Measurements from ENCODE around the gene JARID2.
A peak's percentile ranks its signal among the peaks of the same experiment; 100 is the strongest.

The JARID2 gene

DNA sequence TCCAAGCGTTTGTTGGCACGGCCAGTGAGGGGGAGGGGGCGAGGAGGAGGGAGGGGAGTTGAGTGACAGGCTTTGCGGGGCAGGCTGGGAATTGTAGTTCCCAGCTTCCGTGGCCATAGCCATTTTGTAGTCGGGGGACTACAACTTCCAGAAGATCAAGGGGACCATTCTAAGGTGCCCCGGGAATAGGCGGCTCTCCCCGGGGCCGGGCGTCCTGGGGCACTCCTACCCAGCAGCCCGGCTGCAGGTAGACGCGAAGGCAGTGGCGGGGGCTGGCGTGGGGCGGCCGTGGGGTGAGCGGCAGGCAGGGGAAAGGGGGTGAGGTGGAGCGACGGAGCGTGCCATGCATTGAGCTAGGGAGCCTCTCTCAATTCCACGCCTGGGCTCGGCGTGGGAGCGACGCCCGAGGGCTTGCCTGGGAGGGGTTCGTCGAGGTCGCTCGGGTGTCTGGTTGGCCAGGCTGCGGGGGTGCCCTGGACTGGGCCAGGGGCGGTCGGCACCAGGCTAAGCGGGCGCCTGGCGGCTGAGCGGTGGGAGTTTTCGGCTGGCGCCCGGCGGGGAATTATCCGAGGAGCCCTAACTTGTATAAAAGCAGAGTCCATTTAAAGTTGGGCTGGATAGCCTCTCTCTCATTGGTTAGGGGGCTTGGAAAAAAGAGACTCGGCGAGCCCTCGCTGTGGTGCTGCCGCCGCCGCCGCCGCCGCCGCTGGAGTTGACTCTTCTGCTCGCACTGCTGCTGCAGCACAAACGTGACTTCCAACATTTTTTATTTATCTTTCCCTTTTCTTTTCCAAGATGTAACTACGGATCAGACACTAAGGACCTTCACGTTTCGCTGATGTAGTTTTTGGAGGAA lies at the start of gene JARID2:
TSS of gene JARID2 (plus strand) at position 709 of the 856 bp plus-strand sequence. CDS start 471 bp downstream, outside the sequence.
- peak within 1 kb of the TSS; percentile 89 to 90 for H3K4me3 ChIP-seq (ENCODE audit: low read length in 2 of 2)
- H3K4me1 ChIP-seq (ENCODE audit: control insufficient read depth in 2 of 2, insufficient read depth in 2 of 2, low read length in 2 of 2) = peaks cover 18 to 24% of the 10 kb centered on the region in 2 donors
- H3K9me3 ChIP-seq (ENCODE audit: control insufficient read depth in 2 of 2, low read length in 2 of 2) = no peaks in the 10 kb centered on the region
- H3K27ac ChIP-seq (ENCODE audit: low read depth in 2 of 2, low read length in 2 of 2) = peak within 1 kb of the TSS; percentile 95 to 96
- H3K9ac ChIP-seq (ENCODE audit: low read depth in 1 of 2, low read length in 2 of 2) = peak within 1 kb of the TSS; percentile 79 to 96
- H3K36me3 ChIP-seq (ENCODE audit: control insufficient read depth in 2 of 2, insufficient read depth in 2 of 2, low read length in 2 of 2) = no peaks in the 10 kb centered on the region
- no peaks in the 10 kb centered on the region for H3K27me3 ChIP-seq (ENCODE audit: control insufficient read depth in 2 of 2, insufficient read depth in 2 of 2, low read length in 2 of 2)

DNA sequence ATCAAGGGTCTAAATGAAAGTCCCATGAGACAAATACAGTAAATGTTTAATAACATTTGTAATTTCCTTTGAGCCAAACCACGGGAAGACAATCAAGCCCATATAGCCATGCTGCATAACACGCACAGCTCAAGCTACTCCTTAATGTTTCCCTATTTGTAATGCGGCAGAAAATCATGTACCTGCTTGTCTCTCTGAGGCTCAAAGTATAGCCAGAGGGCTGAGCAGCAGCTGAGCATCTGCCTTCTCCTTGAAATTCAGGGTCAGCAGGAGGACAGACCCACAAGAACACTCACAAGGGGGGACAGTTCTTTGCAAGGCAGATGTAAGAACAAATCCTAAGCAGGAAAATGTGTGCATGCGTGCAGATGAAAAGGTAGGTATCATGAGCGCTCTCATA lies 45.8 kb upstream of the JARID2 start:
- no peak overlapping the region for H3K9ac ChIP-seq (ENCODE audit: low read depth in 1 of 2, low read length in 2 of 2)
- no peaks in the 10 kb centered on the region for H3K27me3 ChIP-seq (ENCODE audit: control insufficient read depth in 2 of 2, insufficient read depth in 2 of 2, low read length in 2 of 2)
- no peaks in the 10 kb centered on the region for H3K4me1 ChIP-seq (ENCODE audit: control insufficient read depth in 2 of 2, insufficient read depth in 2 of 2, low read length in 2 of 2)
- no peak overlapping the region for H3K27ac ChIP-seq (ENCODE audit: low read depth in 2 of 2, low read length in 2 of 2)
- H3K9me3 ChIP-seq (ENCODE audit: control insufficient read depth in 2 of 2, low read length in 2 of 2) = no peaks in the 10 kb centered on the region
- no peak overlapping the region for H3K4me3 ChIP-seq (ENCODE audit: low read length in 2 of 2)
- H3K36me3 ChIP-seq (ENCODE audit: control insufficient read depth in 2 of 2, insufficient read depth in 2 of 2, low read length in 2 of 2) = no peaks in the 10 kb centered on the region

DNA sequence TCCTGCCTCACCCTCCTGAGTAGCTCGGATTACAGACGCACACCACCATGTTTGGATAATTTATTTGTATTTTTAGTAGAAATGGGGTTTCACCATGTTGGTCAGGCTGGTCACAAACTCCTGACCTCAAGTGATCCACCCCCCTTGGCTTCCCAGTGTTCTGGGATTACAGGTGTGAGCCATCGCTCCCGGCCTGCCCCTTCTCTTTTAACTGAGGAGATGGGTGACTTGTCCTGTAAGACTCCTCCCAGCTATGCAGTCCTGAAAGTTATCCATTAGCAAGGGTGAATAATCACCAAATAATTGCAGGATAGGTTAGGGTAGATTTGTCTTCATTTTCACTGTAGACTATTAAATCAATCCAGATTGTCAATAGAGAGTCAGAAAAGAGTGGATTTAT lies 40.5 kb upstream of the JARID2 start:
- H3K9ac ChIP-seq (ENCODE audit: low read depth in 1 of 2, low read length in 2 of 2) = no peak overlapping the region
- no peak overlapping the region for H3K4me3 ChIP-seq (ENCODE audit: low read length in 2 of 2)
- no peaks in the 10 kb centered on the region for H3K9me3 ChIP-seq (ENCODE audit: control insufficient read depth in 2 of 2, low read length in 2 of 2)
- no peak overlapping the region for H3K27ac ChIP-seq (ENCODE audit: low read depth in 2 of 2, low read length in 2 of 2)
- no peaks in the 10 kb centered on the region for H3K4me1 ChIP-seq (ENCODE audit: control insufficient read depth in 2 of 2, insufficient read depth in 2 of 2, low read length in 2 of 2)
- H3K27me3 ChIP-seq (ENCODE audit: control insufficient read depth in 2 of 2, insufficient read depth in 2 of 2, low read length in 2 of 2) = no peaks in the 10 kb centered on the region
- H3K36me3 ChIP-seq (ENCODE audit: control insufficient read depth in 2 of 2, insufficient read depth in 2 of 2, low read length in 2 of 2) = no peaks in the 10 kb centered on the region

DNA sequence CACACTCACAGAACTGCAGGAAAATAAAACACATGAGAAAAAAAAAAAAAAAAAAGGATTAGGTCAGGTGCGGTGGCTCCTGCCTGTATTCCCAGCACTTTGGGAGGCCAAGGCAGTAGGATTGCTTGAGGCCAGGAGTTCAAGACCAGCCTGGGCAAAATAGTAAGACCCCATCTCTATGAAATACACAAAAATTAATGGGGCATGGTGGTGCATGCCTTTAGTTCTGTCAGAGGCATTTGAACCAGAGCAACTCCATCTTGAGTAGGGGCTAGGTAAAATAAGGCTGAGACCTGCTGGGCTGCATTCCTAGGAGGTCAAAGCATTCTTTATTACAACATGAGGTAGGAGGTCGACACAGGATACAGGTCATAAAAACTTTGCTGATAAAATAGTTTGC lies 39.0 kb upstream of the JARID2 start:
- Histone ChIP-seq H3K4me1 (ENCODE audit: control insufficient read depth in 2 of 2, insufficient read depth in 2 of 2, low read length in 2 of 2) (no peaks in the 10 kb centered on the region), H3K27me3 (ENCODE audit: control insufficient read depth in 2 of 2, insufficient read depth in 2 of 2, low read length in 2 of 2) (no peaks in the 10 kb centered on the region), H3K9me3 (ENCODE audit: control insufficient read depth in 2 of 2, low read length in 2 of 2) (no peaks in the 10 kb centered on the region), H3K4me3 (ENCODE audit: low read length in 2 of 2) (no peak overlapping the region), H3K27ac (ENCODE audit: low read depth in 2 of 2, low read length in 2 of 2) (no peak overlapping the region), H3K9ac (ENCODE audit: low read depth in 1 of 2, low read length in 2 of 2) (no peak overlapping the region), H3K36me3 (ENCODE audit: control insufficient read depth in 2 of 2, insufficient read depth in 2 of 2, low read length in 2 of 2) (no peaks in the 10 kb centered on the region)

DNA sequence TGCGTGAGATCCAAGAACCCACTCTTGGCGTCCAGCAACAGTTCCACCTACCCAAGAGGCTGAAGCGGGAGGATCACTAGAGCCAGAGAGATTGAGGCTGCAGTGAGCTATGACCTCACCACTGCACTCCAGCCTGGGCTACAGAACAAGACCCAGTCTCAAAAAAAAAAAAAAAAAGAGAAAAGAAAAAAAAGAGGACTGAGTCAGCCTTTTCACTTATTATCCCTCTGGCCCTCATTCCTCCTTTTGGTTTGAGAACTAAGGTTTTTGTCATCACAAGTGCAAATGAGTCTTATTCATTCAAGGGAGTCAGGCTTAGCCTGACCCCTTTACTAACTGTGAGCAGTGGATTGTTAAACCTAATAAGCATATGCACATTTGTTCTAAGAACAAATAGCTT lies 37.9 kb upstream of the JARID2 start:
- Histone ChIP-seq H3K36me3 (ENCODE audit: control insufficient read depth in 2 of 2, insufficient read depth in 2 of 2, low read length in 2 of 2) (no peaks in the 10 kb centered on the region), H3K4me1 (ENCODE audit: control insufficient read depth in 2 of 2, insufficient read depth in 2 of 2, low read length in 2 of 2) (no peaks in the 10 kb centered on the region), H3K27me3 (ENCODE audit: control insufficient read depth in 2 of 2, insufficient read depth in 2 of 2, low read length in 2 of 2) (no peaks in the 10 kb centered on the region), H3K9me3 (ENCODE audit: control insufficient read depth in 2 of 2, low read length in 2 of 2) (no peaks in the 10 kb centered on the region), H3K4me3 (ENCODE audit: low read length in 2 of 2) (no peak overlapping the region), H3K9ac (ENCODE audit: low read depth in 1 of 2, low read length in 2 of 2) (no peak overlapping the region), H3K27ac (ENCODE audit: low read depth in 2 of 2, low read length in 2 of 2) (no peak overlapping the region)

DNA sequence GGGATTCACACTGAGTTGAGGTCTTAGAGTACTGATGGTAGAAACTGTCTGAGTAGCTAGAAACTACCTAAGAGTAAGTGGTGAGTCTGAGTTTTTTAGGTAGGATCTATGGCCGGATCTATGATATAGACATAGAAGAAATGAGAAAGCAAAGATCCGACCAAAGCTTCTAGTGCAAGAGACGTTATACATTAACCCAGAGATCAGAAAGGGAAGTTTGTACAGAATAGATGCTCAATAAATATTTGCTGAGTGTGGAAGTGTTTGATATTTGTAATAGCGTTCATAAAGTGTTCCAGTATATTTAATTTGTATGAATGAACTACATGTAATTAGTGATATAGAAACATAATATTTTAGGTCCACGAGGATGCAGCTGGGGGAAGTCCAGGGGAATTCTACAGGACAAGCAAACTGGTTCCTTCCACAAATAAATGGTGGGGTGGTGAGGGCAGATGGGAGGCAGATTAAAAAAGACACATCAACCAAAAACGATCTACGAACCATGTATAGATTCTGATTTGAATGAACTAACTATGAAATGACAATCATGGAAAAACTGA lies 31.9 kb upstream of the JARID2 start:
- H3K4me3 ChIP-seq (ENCODE audit: low read length in 2 of 2) = no peak overlapping the region
- H3K9ac ChIP-seq (ENCODE audit: low read depth in 1 of 2, low read length in 2 of 2) = no peak overlapping the region
- no peaks in the 10 kb centered on the region for H3K9me3 ChIP-seq (ENCODE audit: control insufficient read depth in 2 of 2, low read length in 2 of 2)

DNA sequence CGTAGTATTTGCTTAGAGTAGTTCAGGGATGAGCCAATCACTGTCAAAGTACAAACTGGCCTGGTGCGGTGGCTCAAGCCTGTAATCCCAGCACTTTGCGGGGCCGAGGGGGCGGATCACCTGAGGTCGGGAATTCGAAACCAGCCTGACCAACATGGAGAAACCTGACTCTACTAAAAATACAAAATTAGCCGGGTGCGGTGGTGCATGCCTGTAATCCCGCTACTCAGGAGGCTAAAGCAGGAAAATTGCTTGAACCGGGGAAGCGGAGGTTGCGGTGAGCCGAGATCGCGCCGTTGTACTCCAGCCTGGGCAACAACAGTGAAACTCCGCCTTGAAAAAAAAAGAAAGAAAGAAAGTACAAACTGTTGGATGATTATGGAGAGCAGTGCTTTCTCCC lies 27.5 kb upstream of the JARID2 start:
- Histone ChIP-seq H3K27me3 (ENCODE audit: control insufficient read depth in 2 of 2, insufficient read depth in 2 of 2, low read length in 2 of 2) (no peaks in the 10 kb centered on the region), H3K27ac (ENCODE audit: low read depth in 2 of 2, low read length in 2 of 2) (no peak overlapping the region), H3K36me3 (ENCODE audit: control insufficient read depth in 2 of 2, insufficient read depth in 2 of 2, low read length in 2 of 2) (no peaks in the 10 kb centered on the region), H3K9ac (ENCODE audit: low read depth in 1 of 2, low read length in 2 of 2) (no peak overlapping the region), H3K4me3 (ENCODE audit: low read length in 2 of 2) (no peak overlapping the region), H3K4me1 (ENCODE audit: control insufficient read depth in 2 of 2, insufficient read depth in 2 of 2, low read length in 2 of 2) (no peaks in the 10 kb centered on the region), H3K9me3 (ENCODE audit: control insufficient read depth in 2 of 2, low read length in 2 of 2) (no peaks in the 10 kb centered on the region)

More for the DNA sequence above, 31.9 kb upstream of the JARID2 start:
- Histone ChIP-seq H3K4me1 (ENCODE audit: control insufficient read depth in 2 of 2, insufficient read depth in 2 of 2, low read length in 2 of 2) (no peaks in the 10 kb centered on the region), H3K36me3 (ENCODE audit: control insufficient read depth in 2 of 2, insufficient read depth in 2 of 2, low read length in 2 of 2) (no peaks in the 10 kb centered on the region), H3K27ac (ENCODE audit: low read depth in 2 of 2, low read length in 2 of 2) (no peak overlapping the region), H3K27me3 (ENCODE audit: control insufficient read depth in 2 of 2, insufficient read depth in 2 of 2, low read length in 2 of 2) (no peaks in the 10 kb centered on the region)

DNA sequence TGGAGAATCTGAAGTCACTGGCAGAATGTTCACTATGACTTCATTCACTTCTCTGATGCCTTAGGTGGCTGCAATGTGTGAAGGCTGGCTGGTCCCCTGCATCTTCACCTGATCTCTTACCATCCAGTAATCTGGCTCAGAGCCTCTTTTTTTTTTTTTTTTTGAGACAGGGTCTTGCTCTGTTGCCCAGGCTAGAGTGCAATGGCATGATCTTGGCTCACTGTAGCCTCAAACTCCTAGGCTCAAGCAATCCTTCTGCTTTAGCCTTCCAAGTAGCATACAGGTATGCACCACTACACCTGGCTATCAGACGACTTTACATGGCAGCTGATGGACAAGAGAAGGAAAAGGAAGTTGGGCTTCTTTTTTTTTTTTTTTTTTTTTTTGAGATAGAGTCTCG lies 25.8 kb upstream of the JARID2 start:
- H3K9me3 ChIP-seq (ENCODE audit: control insufficient read depth in 2 of 2, low read length in 2 of 2) = no peaks in the 10 kb centered on the region
- H3K36me3 ChIP-seq (ENCODE audit: control insufficient read depth in 2 of 2, insufficient read depth in 2 of 2, low read length in 2 of 2) = no peaks in the 10 kb centered on the region
- no peaks in the 10 kb centered on the region for H3K27me3 ChIP-seq (ENCODE audit: control insufficient read depth in 2 of 2, insufficient read depth in 2 of 2, low read length in 2 of 2)
- no peak overlapping the region for H3K4me3 ChIP-seq (ENCODE audit: low read length in 2 of 2)
- no peaks in the 10 kb centered on the region for H3K4me1 ChIP-seq (ENCODE audit: control insufficient read depth in 2 of 2, insufficient read depth in 2 of 2, low read length in 2 of 2)
- no peak overlapping the region for H3K9ac ChIP-seq (ENCODE audit: low read depth in 1 of 2, low read length in 2 of 2)
- H3K27ac ChIP-seq (ENCODE audit: low read depth in 2 of 2, low read length in 2 of 2) = no peak overlapping the region

DNA sequence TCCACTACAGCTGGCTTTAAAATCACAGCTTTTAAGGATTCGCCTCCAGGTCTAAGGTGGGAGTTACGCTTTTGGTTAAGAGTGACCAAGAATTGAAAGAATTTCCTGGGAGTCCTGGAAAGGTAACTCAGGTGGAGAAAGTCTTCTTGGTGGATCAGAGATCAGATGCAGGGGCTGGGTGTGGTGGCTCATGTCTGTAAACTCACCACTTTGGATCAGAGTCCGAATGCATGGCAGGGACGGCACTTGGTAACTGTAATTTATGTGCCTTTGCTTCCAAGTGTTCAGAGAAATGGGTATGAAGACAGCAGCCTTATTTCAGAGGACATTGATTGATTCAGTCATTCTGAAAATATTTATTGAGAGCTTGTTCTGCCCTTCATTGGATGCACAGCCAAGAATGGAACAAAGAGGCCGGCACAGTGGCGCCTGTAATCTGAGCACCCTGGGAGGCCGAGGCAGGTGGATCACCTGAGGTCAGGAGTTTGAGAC lies 18.0 kb upstream of the JARID2 start:
- Histone ChIP-seq H3K9ac (ENCODE audit: low read depth in 1 of 2, low read length in 2 of 2) (no peak overlapping the region), H3K4me1 (ENCODE audit: control insufficient read depth in 2 of 2, insufficient read depth in 2 of 2, low read length in 2 of 2) (no peaks in the 10 kb centered on the region), H3K4me3 (ENCODE audit: low read length in 2 of 2) (no peak overlapping the region), H3K9me3 (ENCODE audit: control insufficient read depth in 2 of 2, low read length in 2 of 2) (no peaks in the 10 kb centered on the region), H3K27me3 (ENCODE audit: control insufficient read depth in 2 of 2, insufficient read depth in 2 of 2, low read length in 2 of 2) (no peaks in the 10 kb centered on the region), H3K36me3 (ENCODE audit: control insufficient read depth in 2 of 2, insufficient read depth in 2 of 2, low read length in 2 of 2) (no peaks in the 10 kb centered on the region), H3K27ac (ENCODE audit: low read depth in 2 of 2, low read length in 2 of 2) (no peak overlapping the region)

DNA sequence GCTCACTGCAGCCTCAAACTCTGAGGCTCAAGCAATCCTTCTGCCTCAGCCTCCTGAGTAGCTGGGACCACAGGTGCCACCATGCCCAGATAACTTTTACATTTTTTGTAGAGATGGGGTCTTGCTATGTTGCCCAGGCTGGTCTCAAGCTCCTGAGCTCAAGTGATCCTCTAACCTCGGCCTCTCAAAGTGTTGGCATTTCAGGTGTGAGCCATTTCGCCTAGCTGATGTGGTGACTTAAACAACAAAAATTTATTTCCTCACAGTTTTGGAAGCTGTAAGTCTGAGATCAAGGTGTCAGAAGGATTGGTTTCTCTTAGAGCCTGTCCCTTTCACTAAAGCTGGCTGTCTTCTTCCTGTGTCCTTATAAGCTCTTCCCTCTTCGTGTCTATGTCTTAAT lies 15.0 kb upstream of the JARID2 start:
- H3K4me3 ChIP-seq (ENCODE audit: low read length in 2 of 2) = no peak overlapping the region
- H3K36me3 ChIP-seq (ENCODE audit: control insufficient read depth in 2 of 2, insufficient read depth in 2 of 2, low read length in 2 of 2) = no peaks in the 10 kb centered on the region
- H3K4me1 ChIP-seq (ENCODE audit: control insufficient read depth in 2 of 2, insufficient read depth in 2 of 2, low read length in 2 of 2) = no peaks in the 10 kb centered on the region

More for the DNA sequence above, 15.0 kb upstream of the JARID2 start:
- no peak overlapping the region for H3K9ac ChIP-seq (ENCODE audit: low read depth in 1 of 2, low read length in 2 of 2)
- H3K27me3 ChIP-seq (ENCODE audit: control insufficient read depth in 2 of 2, insufficient read depth in 2 of 2, low read length in 2 of 2) = no peaks in the 10 kb centered on the region
- H3K27ac ChIP-seq (ENCODE audit: low read depth in 2 of 2, low read length in 2 of 2) = no peak overlapping the region
- no peaks in the 10 kb centered on the region for H3K9me3 ChIP-seq (ENCODE audit: control insufficient read depth in 2 of 2, low read length in 2 of 2)
